ENCODE results near the gene CYP46A1.

The CYP46A1 gene

GRCh38 chr14:99675382-99675835, 8.7 kb upstream of the CYP46A1 start:
- TF ChIP-seq CTCF (IDR thresholded peaks at IDR 0.05; ENCODE audit: extremely low read depth, missing control alignments), result no peak
- DNase-seq (ENCODE audit: low spot score), result no peak

GRCh38 chr14:99675951-99676350, 8.1 kb upstream of the CYP46A1 start:
- no peak for TF ChIP-seq CTCF (IDR thresholded peaks at IDR 0.05; ENCODE audit: extremely low read depth, missing control alignments)
- DNase-seq (ENCODE audit: low spot score), result no peak

- no peak for DNase-seq (ENCODE audit: low spot score)
- no peak for TF ChIP-seq CTCF (IDR thresholded peaks at IDR 0.05; ENCODE audit: extremely low read depth, missing control alignments)
Observed at GRCh38 chr14:99676657-99677056, 7.4 kb upstream of the CYP46A1 start.

- no peak for DNase-seq (ENCODE audit: low spot score)
- TF ChIP-seq CTCF (IDR thresholded peaks at IDR 0.05; ENCODE audit: extremely low read depth, missing control alignments), result no peak
Observed at GRCh38 chr14:99677231-99678140, 6.6 kb upstream of the CYP46A1 start.

- DNase-seq (ENCODE audit: low spot score), result no peak
- TF ChIP-seq CTCF (IDR thresholded peaks at IDR 0.05; ENCODE audit: extremely low read depth, missing control alignments), result no peak
Observed at GRCh38 chr14:99678198-99678597, 5.9 kb upstream of the CYP46A1 start.

GRCh38 chr14:99679111-99679510, 5.0 kb upstream of the CYP46A1 start:
- no peak for TF ChIP-seq CTCF (IDR thresholded peaks at IDR 0.05; ENCODE audit: extremely low read depth, missing control alignments)
- DNase-seq (ENCODE audit: low spot score), result no peak

- no peak for TF ChIP-seq CTCF (IDR thresholded peaks at IDR 0.05; ENCODE audit: extremely low read depth, missing control alignments)
- no peak for DNase-seq (ENCODE audit: low spot score)
Observed at GRCh38 chr14:99679543-99679942, 4.6 kb upstream of the CYP46A1 start.

All from GM20000 (cell line).